Duodenal mucosa (tissue), 2 donors: Measurements from ENCODE around the gene FASTK.

ENCODE experiments used
- H3K27ac ChIP-seq: one replicate; pipeline ENCODE4 v1.7.0; 2013; ENCODE audit warnings: low read depth, low read length
- H3K27me3 ChIP-seq, 2 donors: one replicate each; pipeline ENCODE4 v1.7.0; 2013; ENCODE audit warnings: low read length in 2 of 2, control low read depth in 1 of 2; ENCODE audit not compliant: insufficient read depth in 2 of 2, control insufficient read depth in 1 of 2
- H3K36me3 ChIP-seq, 2 donors: one replicate each; pipeline ENCODE4 v1.7.0; 2013; ENCODE audit warnings: low read length in 2 of 2, control low read depth in 1 of 2; ENCODE audit not compliant: insufficient read depth in 2 of 2, control insufficient read depth in 1 of 2
- H3K4me1 ChIP-seq, 2 donors: one replicate each; pipeline ENCODE4 v1.7.0; 2013; ENCODE audit warnings: low read length in 2 of 2, control low read depth in 1 of 2; ENCODE audit not compliant: insufficient read depth in 2 of 2, control insufficient read depth in 1 of 2
- H3K4me3 ChIP-seq, 2 donors: one replicate each; pipeline ENCODE4 v1.7.0; 2013; ENCODE audit warnings: low read length in 2 of 2, low read depth in 1 of 2
- H3K9ac ChIP-seq, 2 donors: one replicate each; pipeline ENCODE4 v1.7.0; 2013; ENCODE audit warnings: low read length in 2 of 2, low read depth in 1 of 2
- H3K9me3 ChIP-seq, 2 donors: one replicate each; pipeline ENCODE4 v1.7.0; 2013; ENCODE audit warnings: low read length in 2 of 2, control low read depth in 1 of 2; ENCODE audit not compliant: control insufficient read depth in 1 of 2

The FASTK gene

GRCh38 chr7:151088019-151088855 is 7.6 kb upstream of the FASTK start:
- no peaks in the 10 kb centered on the region for H3K27me3 ChIP-seq
- H3K27ac ChIP-seq: peak overlapping the region; percentile 70
- H3K9ac ChIP-seq: peak overlapping the region; percentile 74 to 93
- no peaks in the 10 kb centered on the region for H3K9me3 ChIP-seq
- H3K36me3 ChIP-seq: peaks cover 0 to 5% of the 10 kb centered on the region in 2 donors
- peak overlapping the region; percentile 76 to 90 for H3K4me3 ChIP-seq
- peaks cover 23 to 59% of the 10 kb centered on the region in 2 donors for H3K4me1 ChIP-seq

- H3K9ac ChIP-seq: peak overlapping the region; percentile 74 to 93
- peaks cover 0 to 5% of the 10 kb centered on the region in 2 donors for H3K36me3 ChIP-seq
- H3K9me3 ChIP-seq: no peaks in the 10 kb centered on the region
- peaks cover 27 to 60% of the 10 kb centered on the region in 2 donors for H3K4me1 ChIP-seq
- H3K4me3 ChIP-seq: peak overlapping the region; percentile 76 to 90
- H3K27me3 ChIP-seq: no peaks in the 10 kb centered on the region
- peak overlapping the region; percentile 70 for H3K27ac ChIP-seq
These were observed 6.8 kb upstream of the FASTK start for GRCh38 chr7:151087245-151088018.

- no peaks in the 10 kb centered on the region for H3K9me3 ChIP-seq
- peaks cover 33 to 60% of the 10 kb centered on the region in 2 donors for H3K4me1 ChIP-seq
- H3K36me3 ChIP-seq: no peaks in the 10 kb centered on the region
- peak overlapping the region; percentile 70 for H3K27ac ChIP-seq
- H3K4me3 ChIP-seq: peak overlapping the region; percentile 76 to 90
- H3K9ac ChIP-seq: peak overlapping the region; percentile 74 to 93
- no peaks in the 10 kb centered on the region for H3K27me3 ChIP-seq
These were observed 6.2 kb upstream of the FASTK start for GRCh38 chr7:151086802-151087244.

- no peaks in the 10 kb centered on the region for H3K36me3 ChIP-seq
- no peaks in the 10 kb centered on the region for H3K27me3 ChIP-seq
- peak within 1 kb of the TSS; percentile 74 to 93 for H3K9ac ChIP-seq
- H3K9me3 ChIP-seq: no peaks in the 10 kb centered on the region
- peak within 1 kb of the TSS; percentile 76 to 90 for H3K4me3 ChIP-seq
- peaks cover 29 to 57% of the 10 kb centered on the region in 2 donors for H3K4me1 ChIP-seq
- H3K27ac ChIP-seq: peak within 1 kb of the TSS; percentile 84
These were observed 5.3 kb upstream of the FASTK start, which contains the start of gene AGAP3 for GRCh38 chr7:151085691-151086620. Gene AGAP3, plus strand, starts transcription at chr7:151086475. Its CDS starts 267 bp downstream, at chr7:151086742.

- Histone ChIP-seq H3K9ac (peak overlapping the region; percentile 55 to 66), H3K9me3 (no peaks in the 10 kb centered on the region), H3K27me3 (no peaks in the 10 kb centered on the region), H3K4me1 (peaks cover 28 to 54% of the 10 kb centered on the region in 2 donors), H3K36me3 (no peaks in the 10 kb centered on the region), H3K4me3 (peak overlapping the region in 1 of 2 donors; percentile 58), H3K27ac (peak overlapping the region; percentile 84)
These were observed 4.7 kb upstream of the FASTK start for GRCh38 chr7:151085329-151085690.

GRCh38 chr7:151083824-151084160 is 3.2 kb upstream of the FASTK start:
- H3K4me1 ChIP-seq: peaks cover 40 to 56% of the 10 kb centered on the region in 2 donors
- no peaks in the 10 kb centered on the region for H3K27me3 ChIP-seq
- peaks cover 0 to 4% of the 10 kb centered on the region in 2 donors for H3K36me3 ChIP-seq
- no peaks in the 10 kb centered on the region for H3K9me3 ChIP-seq
- peak overlapping the region; percentile 4 to 89 for H3K9ac ChIP-seq
- H3K27ac ChIP-seq: no peak overlapping the region
- H3K4me3 ChIP-seq: peak overlapping the region; percentile 67 to 75

- Histone ChIP-seq H3K27me3 (no peaks in the 10 kb centered on the region), H3K27ac (peak within 1 kb of the TSS; percentile 93), H3K36me3 (peaks cover 0 to 9% of the 10 kb centered on the region in 2 donors), H3K9ac (peak within 1 kb of the TSS; percentile 47 to 89), H3K4me3 (peak within 1 kb of the TSS; percentile 67 to 75), H3K9me3 (no peaks in the 10 kb centered on the region), H3K4me1 (peaks cover 39 to 56% of the 10 kb centered on the region in 2 donors)
These were observed 2.6 kb upstream of the FASTK start, which contains the start of gene TMUB1 for GRCh38 chr7:151083071-151083823. Gene TMUB1, minus strand, starts transcription at chr7:151083493. Its CDS starts 930 bp downstream, at chr7:151082563.

GRCh38 chr7:151082141-151083070 is 1.8 kb upstream of the FASTK start:
- H3K9me3 ChIP-seq: no peaks in the 10 kb centered on the region
- peak overlapping the region; percentile 67 to 75 for H3K4me3 ChIP-seq
- H3K9ac ChIP-seq: peak overlapping the region; percentile 45 to 89
- H3K4me1 ChIP-seq: peaks cover 31 to 54% of the 10 kb centered on the region in 2 donors
- H3K27ac ChIP-seq: peak overlapping the region; percentile 93
- H3K36me3 ChIP-seq: peaks cover 0 to 13% of the 10 kb centered on the region in 2 donors
- no peaks in the 10 kb centered on the region for H3K27me3 ChIP-seq
